ENCODE measurements around the gene EIF4E2.
A peak's percentile ranks its signal among the peaks of the same experiment; 100 is the strongest.

The EIF4E2 gene

DNA sequence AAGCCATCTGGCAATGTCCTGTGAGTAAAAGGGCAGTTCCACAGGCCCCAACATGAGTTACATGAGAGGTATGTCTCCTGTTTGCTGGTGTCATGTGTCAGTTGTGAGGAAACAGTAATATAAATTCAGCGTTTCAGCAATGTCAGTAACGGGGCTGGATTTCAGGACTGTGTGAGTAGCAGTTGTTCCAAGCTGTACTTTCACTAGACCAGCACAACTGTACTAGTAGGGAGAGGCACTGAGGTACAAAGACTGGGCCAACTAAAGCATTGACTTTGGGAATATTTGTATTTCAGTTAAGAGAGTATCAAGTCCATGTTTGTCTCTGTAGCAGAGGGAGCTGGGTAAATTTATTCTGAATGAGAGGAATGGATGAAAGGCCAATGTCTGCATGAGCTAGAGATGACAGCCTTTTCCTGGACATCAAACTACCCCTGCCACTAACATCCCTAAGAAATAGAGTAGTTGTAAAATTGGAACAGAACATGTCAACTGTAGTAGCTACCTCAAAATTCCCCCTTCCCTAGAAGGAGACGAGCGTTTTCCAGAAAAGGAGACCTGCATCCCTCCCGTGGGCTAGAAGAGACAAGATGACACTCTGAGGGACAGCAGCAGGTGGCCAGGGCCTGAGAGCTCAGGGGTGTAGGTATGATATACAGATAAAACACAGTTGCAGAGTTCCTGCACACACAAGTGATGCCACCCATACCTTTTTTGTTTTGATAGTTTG lies 24.4 kb downstream of the EIF4E2 start:
- DNase-seq (ENCODE audit: low read depth), result peak; percentile 26
- H3K4me3 ChIP-seq (ENCODE audit: control insufficient read depth, low read depth, low read length), result no peak overlapping the region
- TF ChIP-seq, protein P1, sequence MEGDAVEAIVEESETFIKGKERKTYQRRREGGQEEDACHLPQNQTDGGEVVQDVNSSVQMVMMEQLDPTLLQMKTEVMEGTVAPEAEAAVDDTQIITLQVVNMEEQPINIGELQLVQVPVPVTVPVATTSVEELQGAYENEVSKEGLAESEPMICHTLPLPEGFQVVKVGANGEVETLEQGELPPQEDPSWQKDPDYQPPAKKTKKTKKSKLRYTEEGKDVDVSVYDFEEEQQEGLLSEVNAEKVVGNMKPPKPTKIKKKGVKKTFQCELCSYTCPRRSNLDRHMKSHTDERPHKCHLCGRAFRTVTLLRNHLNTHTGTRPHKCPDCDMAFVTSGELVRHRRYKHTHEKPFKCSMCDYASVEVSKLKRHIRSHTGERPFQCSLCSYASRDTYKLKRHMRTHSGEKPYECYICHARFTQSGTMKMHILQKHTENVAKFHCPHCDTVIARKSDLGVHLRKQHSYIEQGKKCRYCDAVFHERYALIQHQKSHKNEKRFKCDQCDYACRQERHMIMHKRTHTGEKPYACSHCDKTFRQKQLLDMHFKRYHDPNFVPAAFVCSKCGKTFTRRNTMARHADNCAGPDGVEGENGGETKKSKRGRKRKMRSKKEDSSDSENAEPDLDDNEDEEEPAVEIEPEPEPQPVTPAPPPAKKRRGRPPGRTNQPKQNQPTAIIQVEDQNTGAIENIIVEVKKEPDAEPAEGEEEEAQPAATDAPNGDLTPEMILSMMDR (conservative IDR thresholded peaks at IDR 0.05; ENCODE audit: control insufficient read depth, insufficient read depth, low read depth, low read length), result no peak

DNA sequence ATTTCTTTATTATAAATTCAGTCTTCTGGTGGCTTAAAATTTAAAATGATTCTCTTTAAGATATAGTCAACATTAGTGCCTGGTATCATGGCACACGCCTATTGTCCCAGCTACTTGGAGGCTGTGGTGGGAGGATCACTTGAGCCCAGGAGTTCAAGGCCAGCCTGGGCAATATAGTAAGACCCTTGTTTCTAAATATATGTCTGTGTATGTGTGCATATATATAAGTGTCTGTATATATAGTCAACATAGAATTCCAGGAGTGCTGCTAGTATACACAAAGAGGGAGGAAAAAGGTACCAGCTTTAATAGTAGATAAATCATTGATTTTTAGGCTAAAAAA lies 24.9 kb downstream of the EIF4E2 start:
- no peak for DNase-seq (ENCODE audit: low read depth)
- no peak overlapping the region for H3K4me3 ChIP-seq (ENCODE audit: control insufficient read depth, low read depth, low read length)
- TF ChIP-seq, protein P1 (conservative IDR thresholded peaks at IDR 0.05; ENCODE audit: control insufficient read depth, insufficient read depth, low read depth, low read length), result no peak

DNA sequence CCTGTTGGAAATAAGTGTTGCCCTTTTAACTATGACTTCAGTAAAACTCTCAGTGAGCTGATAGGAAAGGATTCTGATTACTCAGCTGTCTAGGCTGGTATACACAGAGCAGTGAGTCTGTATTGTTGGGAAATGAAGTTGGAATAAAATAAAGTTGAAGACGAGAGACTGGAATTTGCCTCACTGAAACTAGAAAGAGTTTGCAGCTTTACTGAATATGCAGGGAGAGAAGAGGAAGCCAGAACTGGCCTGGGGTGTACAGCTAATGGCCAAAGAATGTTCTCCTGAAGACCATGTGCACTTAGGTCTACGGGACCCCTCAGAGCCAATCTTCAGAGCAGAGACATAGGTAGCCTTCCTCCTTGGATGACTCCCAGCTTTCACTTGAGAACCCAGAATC lies 26.5 kb downstream of the EIF4E2 start:
- no peak overlapping the region for H3K4me3 ChIP-seq (ENCODE audit: control insufficient read depth, low read depth, low read length)
- DNase-seq (ENCODE audit: low read depth), result peak; percentile 20
- TF ChIP-seq, protein P1 (conservative IDR thresholded peaks at IDR 0.05; ENCODE audit: control insufficient read depth, insufficient read depth, low read depth, low read length), result no peak

DNA sequence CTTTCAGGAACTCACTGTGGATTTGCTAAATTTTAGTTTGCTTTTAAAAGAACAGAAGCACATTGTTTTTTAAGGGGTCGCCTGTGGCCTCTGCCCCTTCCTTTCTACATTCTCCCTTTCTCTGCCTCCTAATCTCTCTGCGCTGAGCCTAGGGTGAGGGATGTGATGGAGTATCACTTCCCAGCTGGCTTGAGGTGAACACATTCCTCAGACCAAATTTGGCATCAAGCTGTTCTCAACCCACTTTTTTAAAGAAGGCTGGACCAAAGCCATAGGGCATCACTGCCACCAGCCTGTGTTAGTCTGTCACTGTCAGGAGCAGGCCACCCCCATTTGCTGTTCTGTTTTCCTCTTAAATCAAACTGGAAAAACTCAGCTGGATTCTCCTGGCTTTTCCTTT lies 27.4 kb downstream of the EIF4E2 start:
- no peak overlapping the region for H3K4me3 ChIP-seq (ENCODE audit: control insufficient read depth, low read depth, low read length)
- TF ChIP-seq, protein P1 (conservative IDR thresholded peaks at IDR 0.05; ENCODE audit: control insufficient read depth, insufficient read depth, low read depth, low read length), result no peak
- no peak for DNase-seq (ENCODE audit: low read depth)

DNA sequence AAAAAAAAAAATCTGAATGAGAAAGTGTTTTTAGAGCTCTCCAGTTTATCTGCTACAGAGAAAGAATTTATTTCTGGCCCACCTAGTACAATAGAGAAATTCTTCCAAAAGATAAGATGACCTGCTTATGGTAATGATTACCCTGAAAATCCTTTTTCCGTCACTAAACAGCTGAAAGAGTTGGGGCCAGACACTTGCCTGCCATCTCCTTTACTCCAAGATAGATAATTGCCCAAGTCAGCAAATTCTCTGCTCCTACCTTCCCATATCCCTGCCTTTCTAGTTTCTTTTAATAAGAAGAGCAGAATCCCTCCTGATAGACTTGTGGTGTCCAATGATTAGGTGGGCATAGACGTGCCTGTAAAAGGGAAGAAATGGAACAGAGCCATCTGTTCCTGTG lies 28.1 kb downstream of the EIF4E2 start:
- H3K4me3 ChIP-seq (ENCODE audit: control insufficient read depth, low read depth, low read length), result no peak overlapping the region
- TF ChIP-seq, protein P1 (conservative IDR thresholded peaks at IDR 0.05; ENCODE audit: control insufficient read depth, insufficient read depth, low read depth, low read length), result no peak
- no peak for DNase-seq (ENCODE audit: low read depth)

DNA sequence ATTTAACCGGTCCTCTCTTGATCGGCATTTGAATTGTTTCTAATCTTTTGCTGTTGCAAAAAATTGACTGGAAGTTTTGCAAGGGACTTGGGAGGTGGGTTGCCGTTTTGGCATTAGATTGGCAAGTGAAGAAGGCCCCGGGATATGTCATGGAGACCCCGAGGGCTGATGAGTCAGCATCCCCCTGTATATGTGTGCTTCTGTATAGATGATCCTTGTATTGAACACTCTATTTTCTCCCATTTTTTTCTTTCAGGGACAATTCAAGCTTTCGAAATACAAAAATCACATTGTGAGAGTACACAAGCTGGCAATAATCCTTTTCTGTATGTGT lies 30.1 kb downstream of the EIF4E2 start:
- no peak overlapping the region for H3K4me3 ChIP-seq (ENCODE audit: control insufficient read depth, low read depth, low read length)
- TF ChIP-seq, protein P1 (conservative IDR thresholded peaks at IDR 0.05; ENCODE audit: control insufficient read depth, insufficient read depth, low read depth, low read length), result no peak
- no peak for DNase-seq (ENCODE audit: low read depth)

DNA sequence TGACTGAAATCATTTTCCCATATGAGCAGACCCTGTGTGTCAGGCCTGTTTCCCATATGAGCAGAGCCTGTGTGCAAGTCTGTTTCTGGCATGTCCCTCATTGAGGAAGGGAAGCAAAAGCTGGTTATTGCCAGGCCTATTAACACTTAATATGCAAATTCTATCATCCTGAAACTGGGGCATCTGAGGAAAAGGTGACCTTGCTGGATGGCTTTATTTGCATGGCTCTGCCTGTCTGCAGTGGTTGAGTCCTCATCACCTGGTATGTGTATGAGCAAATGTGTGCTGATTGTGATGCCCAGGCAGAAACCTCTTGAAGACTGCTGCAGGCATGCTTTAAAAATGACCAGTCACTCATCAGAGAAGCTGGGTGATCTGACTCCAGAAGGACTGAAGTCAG lies 31.2 kb downstream of the EIF4E2 start:
- no peak overlapping the region for H3K4me3 ChIP-seq (ENCODE audit: control insufficient read depth, low read depth, low read length)
- DNase-seq (ENCODE audit: low read depth), result no peak
- TF ChIP-seq, protein P1 (conservative IDR thresholded peaks at IDR 0.05; ENCODE audit: control insufficient read depth, insufficient read depth, low read depth, low read length), result no peak
